GM21825 (cell line): ENCODE measurements around the gene MVD.
A peak's percentile ranks its signal among the peaks of the same experiment; 100 is the strongest.

Experiments
- ATAC-seq: cut with Tn5 transposase; IDR thresholded peaks from one replicate; pipeline ENCODE4 v1.9.1; 2021; ENCODE audit warnings: mild to moderate bottlenecking, moderate library complexity; ENCODE audit not compliant: unreplicated experiment

MVD gene

DNA sequence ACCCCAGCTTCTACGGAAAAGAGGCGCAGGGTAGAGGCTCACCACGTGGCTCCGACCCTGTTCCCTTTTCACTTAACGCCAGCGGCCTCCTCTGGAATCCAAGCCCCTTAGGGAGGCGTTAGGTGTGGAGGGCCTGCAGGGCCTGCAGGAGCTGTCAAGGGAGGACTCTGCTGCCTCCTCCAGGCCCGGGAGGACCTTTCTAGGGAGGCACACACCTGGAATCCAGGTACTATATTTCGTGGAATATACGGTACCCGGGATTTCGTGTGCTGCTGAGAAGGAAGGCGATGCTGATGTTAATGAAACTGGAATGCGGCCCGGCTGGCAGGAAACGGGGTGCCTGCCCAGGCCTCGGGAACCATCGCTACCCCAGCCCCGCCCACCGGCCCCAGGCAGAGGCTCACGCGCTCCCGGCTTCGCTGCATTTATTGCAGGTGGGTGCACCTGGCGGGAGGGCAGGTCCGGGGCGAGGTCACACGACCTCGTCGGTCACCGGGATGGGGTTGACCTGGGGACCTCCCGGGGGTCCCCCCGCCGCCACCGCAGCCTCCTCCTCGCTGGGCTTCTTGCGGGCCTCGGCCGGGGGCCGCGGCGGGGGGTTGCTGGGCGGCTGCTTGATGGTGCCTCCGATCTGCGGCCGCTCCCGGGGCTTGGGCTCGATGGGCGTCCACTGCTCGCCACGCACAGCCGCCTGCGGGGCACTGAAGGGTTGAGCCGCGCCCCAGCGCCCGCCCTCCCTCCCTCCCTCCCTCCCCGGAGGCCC lies 19.8 kb downstream of the MVD start:
- ATAC-seq = no peak

DNA sequence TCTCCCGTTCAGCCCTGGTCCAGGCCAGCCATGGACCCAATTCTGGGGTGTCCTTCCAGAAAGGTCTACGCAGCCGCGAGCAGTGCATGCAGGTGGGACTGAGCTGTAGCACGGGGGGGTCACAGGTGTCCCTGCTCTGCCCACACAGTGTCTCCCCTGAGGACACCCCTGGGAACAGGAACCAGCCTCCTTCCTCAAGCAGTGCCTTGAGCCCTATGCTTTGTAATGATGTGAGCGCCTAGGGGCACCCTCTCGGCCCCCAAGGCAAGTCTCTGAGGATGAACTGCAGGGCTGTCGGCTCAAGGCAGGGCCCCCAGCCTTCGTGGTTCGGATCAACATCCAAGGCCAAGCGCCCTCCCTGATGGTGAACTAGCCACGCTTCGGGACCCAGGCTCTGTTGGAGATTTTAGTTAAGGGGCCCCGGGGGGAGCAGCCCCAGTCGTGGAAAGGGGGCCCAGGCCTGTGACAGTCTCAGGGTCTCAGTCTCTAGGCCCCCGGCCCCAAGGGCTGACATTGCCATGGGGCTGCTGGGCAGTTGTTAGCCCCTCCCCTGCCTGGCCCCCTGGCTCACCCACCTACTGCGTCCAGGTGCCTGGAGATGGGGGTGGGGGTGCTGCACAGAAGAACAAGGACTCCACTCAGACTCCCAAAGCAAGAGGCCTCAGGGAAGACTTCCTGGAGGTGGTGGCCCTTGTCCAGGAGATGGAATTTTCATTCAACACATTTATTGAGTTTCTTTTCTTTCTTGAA lies 22.2 kb downstream of the MVD start:
- ATAC-seq = no peak

DNA sequence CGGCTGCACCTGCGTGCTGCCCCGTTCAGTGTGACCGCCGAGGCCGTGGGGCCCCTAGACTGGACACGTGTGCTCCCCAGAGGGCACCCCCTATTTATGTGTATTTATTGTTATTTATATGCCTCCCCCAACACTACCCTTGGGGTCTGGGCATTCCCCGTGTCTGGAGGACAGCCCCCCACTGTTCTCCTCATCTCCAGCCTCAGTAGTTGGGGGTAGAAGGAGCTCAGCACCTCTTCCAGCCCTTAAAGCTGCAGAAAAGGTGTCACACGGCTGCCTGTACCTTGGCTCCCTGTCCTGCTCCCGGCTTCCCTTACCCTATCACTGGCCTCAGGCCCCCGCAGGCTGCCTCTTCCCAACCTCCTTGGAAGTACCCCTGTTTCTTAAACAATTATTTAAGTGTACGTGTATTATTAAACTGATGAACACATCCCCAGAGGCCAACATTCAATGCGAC lies 22.8 kb downstream of the MVD start:
- no peak for ATAC-seq

GRCh38 chr16:88639231-88640038 lies 23.5 kb downstream of the MVD start:
- no peak for ATAC-seq

- ATAC-seq = no peak
Observed at GRCh38 chr16:88638323-88639230, 24.3 kb downstream of the MVD start, which contains the start of gene IL17C. Gene IL17C, plus strand, starts transcription at chr16:88638572. Its CDS starts 70 bp downstream, at chr16:88638642.

GRCh38 chr16:88636488-88637265 lies 26.2 kb downstream of the MVD start:
- ATAC-seq = no peak

DNA sequence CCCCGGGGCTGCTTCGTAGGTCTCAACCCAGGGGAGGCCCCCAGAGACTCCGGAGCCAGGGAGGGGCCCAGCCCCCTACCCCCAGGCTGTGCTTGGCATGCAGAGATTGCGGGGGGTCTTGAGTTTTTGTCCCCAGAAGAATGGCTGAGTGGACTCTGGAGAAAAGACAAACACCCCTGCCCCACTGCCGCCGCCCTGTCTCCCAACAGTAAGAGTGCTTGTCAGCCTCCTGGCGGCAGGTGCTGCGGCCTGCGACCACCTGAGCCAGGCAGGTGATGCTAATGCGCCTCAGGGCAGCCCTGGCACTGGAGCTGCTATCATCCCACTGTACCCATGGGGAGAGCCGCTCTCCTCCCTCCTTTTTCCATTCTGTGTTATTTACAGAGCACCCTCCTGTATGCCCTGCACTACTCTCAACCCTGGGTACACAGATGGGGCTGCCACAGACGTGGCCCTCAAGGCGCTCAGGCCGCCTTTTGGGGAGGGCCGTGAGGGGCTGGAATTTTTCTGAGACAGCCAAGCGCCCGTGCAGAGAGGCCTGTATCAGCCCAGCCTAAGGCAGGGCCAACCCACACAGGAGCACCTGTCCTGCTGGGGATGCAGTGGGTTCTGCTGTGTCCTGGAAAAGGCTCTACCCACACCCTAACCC lies 27.1 kb downstream of the MVD start:
- no peak for ATAC-seq

DNA sequence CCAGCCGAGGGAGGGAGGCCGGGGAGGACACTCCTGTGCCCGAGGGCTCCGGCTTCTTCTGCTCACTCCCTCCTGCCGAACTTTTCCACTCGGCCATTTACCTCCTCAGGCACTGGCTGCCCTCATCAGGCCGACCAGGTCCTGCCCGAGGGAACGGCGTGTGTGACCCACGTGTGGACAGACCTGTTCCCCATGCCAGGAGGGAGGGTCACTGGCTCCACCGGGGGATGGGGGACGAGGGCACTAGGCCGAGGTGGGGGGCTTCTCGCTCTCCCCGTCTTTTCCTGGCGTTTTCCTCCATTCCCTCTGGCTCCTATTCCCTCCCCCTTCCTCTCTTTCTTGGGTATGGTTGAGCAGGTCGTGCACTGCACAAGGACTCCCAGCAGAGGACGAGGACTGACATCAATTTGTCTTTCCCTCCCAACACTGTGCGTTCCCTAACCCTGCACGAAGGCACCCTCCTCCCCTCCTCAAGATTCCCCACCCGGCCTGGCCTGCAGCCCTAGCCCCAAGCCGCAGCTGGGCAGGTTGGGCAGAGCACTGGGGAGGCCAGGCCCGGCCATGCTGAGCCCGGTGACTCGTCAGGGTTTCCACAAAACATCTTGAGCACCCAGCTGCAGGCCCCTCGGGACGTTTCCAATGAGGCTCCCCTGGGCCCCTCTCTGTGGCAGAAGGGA lies 27.8 kb downstream of the MVD start:
- peak; percentile 1 for ATAC-seq

DNA sequence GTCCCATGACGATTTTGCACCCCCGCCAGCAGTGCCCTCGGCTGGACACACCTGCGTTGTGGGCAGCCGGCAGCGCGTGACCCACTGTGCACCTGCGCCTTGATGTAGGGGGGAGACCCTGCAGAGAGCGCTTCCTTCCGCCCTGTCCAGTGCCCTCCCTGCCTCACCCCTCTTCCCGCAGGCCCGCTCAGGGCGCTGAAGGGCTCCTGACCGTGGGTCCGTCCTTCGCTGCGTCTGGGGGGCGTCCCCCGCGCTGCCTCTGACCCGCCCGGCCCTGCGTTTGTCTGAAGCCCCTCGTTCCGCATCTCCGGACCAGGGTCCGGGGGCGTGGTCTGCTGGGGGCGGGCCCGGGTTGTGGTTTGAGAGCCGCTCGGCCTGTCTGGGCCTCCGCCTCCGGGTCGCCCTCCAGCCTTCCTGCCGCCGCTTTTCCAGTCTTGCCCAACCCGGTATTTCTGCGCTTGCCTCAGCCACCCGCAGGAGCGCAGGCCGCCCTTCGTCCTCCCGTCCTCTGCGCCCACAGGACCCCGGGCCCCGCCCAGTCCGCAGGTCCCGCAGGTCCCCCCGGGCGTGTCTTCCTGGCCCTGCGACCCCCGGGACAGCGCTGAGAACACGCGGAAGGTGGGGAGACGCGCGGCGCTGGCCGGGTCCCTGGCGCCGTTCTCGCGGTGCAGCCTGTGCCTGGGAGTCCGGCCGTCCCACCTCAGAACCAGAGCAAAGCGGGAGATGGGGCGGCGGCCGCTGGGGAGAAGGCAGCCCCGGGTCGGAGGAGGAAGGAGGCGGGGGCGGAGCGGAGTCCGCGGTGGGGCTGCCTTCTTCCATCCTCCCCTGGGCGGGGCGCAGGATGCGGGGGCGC lies 28.5 kb downstream of the MVD start:
- peak; percentile 43 for ATAC-seq

- ATAC-seq = peak; percentile 30
Observed at GRCh38 chr16:88633684-88634140, 29.2 kb downstream of the MVD start.

- ATAC-seq = no peak
Observed at GRCh38 chr16:88632587-88632930, 30.3 kb downstream of the MVD start.

GRCh38 chr16:88631920-88632586 lies 30.8 kb downstream of the MVD start:
- ATAC-seq = no peak

- ATAC-seq = no peak
Observed at GRCh38 chr16:88631384-88631783, 31.5 kb downstream of the MVD start.

DNA sequence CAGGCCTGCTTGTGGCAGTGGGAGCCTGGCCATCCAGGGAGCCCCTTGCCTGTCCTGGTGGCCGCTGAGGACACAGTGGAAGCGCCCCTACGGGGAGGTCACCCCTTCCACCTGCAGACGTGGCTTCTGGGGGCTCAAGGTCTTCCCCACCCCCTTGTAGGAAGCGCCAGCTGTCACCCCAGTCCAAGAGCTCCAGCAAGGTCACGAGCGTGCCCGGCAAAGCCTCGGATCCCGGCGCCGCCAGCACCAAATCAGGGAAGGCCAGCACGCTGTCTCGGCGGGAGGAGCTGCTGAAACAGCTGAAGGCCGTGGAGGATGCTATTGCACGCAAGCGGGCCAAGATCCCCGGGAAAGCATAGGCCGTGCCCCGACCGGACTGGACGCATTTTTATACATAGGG lies 31.9 kb downstream of the MVD start:
- ATAC-seq = no peak

DNA sequence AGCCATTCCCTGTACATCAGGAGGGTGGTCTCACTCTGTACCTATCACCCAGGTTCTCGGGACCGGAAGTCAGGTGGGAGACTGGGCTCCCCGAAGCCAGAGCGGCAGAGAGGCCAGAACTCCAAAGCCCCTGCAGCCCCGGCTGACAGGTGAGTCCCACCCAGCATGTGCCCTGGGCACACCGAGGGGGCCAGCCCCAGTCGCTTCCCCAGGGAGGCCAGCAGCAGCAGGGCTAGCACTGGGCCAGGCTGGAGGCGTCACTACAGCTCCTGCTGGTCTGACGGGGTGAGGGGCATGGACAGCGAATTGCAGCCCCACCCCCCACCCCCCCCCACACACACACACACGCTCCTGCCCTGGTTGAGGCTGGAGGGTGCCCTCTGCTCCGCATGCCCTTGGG lies 32.5 kb downstream of the MVD start:
- no peak for ATAC-seq

- ATAC-seq = no peak
Observed at GRCh38 chr16:88629835-88630234, 33.1 kb downstream of the MVD start.

- no peak for ATAC-seq
Observed at GRCh38 chr16:88628512-88628974, 34.3 kb downstream of the MVD start.
